ENCODE results near the gene MLH3. TPM values are rescaled to one million over a fixed set of nuclear protein-coding genes. Genes with fewer than 3 reads are reported as not detected.

The MLH3 gene
- total and polyA plus RNA-seq, 2 of the 13 experiments (the other 11 are each of a cell fraction or from before 2014, with no cell fraction given): 14.4 to 24.8 TPM

GRCh38 chr14:75044322-75044721, 6.9 kb downstream of the MLH3 start:
- ChIA-PET CTCF (ENCODE audit: low intra/inter-chr PET ratio, low total read pairs) (no interaction called here), POLR2A (no interaction called here)
- no peak for ATAC-seq
- Histone ChIP-seq H3K27ac (ENCODE audit: extremely low read length, insufficient read depth, low read length) (no peak overlapping the region), H3K4me3 (replicated peaks in 1 of 3; ENCODE audit: insufficient read depth in 1 of 3, low read depth in 2 of 3, low read length in 3 of 3) (no peak overlapping the region), H2AFZ (ENCODE audit: low read length) (no peak overlapping the region), H3K36me3 (replicated peaks in 1 of 2; ENCODE audit: control insufficient read depth in 1 of 2, insufficient read depth in 2 of 2, low read length in 2 of 2) (peaks cover 1 to 2% of the 10 kb centered on the region in 2 experiments; a peak in 1 of 5 replicates), H3K9me3 (ENCODE audit: low read length) (no peaks in the 10 kb centered on the region), H3K9ac (ENCODE audit: insufficient read depth, low read depth, low read length) (no peak overlapping the region), H3K4me1 (ENCODE audit: insufficient read depth, low read length) (peaks cover 67% of the 10 kb centered on the region), H4K20me1 (ENCODE audit: insufficient read depth, low read length) (no peaks in the 10 kb centered on the region), H3K79me2 (ENCODE audit: insufficient read depth, low read length) (peaks cover 17% of the 10 kb centered on the region), H3K4me2 (ENCODE audit: low read depth, low read length) (no peak overlapping the region), H3K27me3 (ENCODE audit: control insufficient read depth in 1 of 2, insufficient read depth in 2 of 2, low read length in 2 of 2) (no peaks in the 10 kb centered on the region)
- no peak for FAIRE-seq
- no peak for DNase-seq (ENCODE audit: low spot score)
- 21% methylated on average over 2 of the region's 2 CpGs for WGBS (ENCODE audit: low lambda C conversion rate)
- in situ Hi-C loops (cut with HindIII; ENCODE audit: extremely low pct_ligation_motif_present, low pct_unique_long_range_greater_than_20kb): no loop called here
- BruUV-seq (replicated peaks): no TSS peak
- intact Hi-C loops (cut with micrococcal nuclease; ENCODE audit: unreplicated experiment): no loop called here
- no peak for TF ChIP-seq ZC3H4 (CRISPR knock-in tag; IDR thresholded peaks at IDR 0.05; ENCODE audit: borderline replicate concordance)
- TF ChIP-seq FOXP1 (IDR thresholded peaks at IDR 0.05): no peak
- no peak for TF ChIP-seq FOXP1 (CRISPR knock-in tag; IDR thresholded peaks at IDR 0.05)
- TF ChIP-seq KLF9 (CRISPR knock-in tag; IDR thresholded peaks at IDR 0.05; ENCODE audit: low read depth): no peak
- no peak for TF ChIP-seq THAP9 (CRISPR knock-in tag; IDR thresholded peaks at IDR 0.05; ENCODE audit: borderline replicate concordance)
- TF ChIP-seq XRCC5 (optimal IDR thresholded peaks at IDR 0.05; ENCODE audit: low read length): no peak
- no peak for TF ChIP-seq DNMT1 (CRISPR knock-in tag; IDR thresholded peaks at IDR 0.05)
- TF ChIP-seq FOXK1 (CRISPR knock-in tag; IDR thresholded peaks at IDR 0.05; ENCODE audit: borderline replicate concordance, low read depth): no peak
- TF ChIP-seq TFDP1 (CRISPR knock-in tag; IDR thresholded peaks at IDR 0.05; ENCODE audit: borderline replicate concordance): no peak
- no peak for TF ChIP-seq XBP1 (CRISPR knock-in tag; IDR thresholded peaks at IDR 0.05)

Measured in HepG2 (cell line).